ENCODE data around the gene FTSJ1.
"Not testable (repeated sequence)": the region's sequence is repeated elsewhere in the genome, so short reads cannot be mapped to it uniquely, and the experiment has no call there.

Gene FTSJ1

GRCh38 chrX:48523682-48524081, 47.7 kb downstream of the FTSJ1 start:
- no peak for DNase-seq (ENCODE audit: low read depth)
- no peak for TF ChIP-seq CTCF (conservative IDR thresholded peaks at IDR 0.05; ENCODE audit: low read length)
- H3K4me3 ChIP-seq (ENCODE audit: low read length), result no peak overlapping the region

DNA sequence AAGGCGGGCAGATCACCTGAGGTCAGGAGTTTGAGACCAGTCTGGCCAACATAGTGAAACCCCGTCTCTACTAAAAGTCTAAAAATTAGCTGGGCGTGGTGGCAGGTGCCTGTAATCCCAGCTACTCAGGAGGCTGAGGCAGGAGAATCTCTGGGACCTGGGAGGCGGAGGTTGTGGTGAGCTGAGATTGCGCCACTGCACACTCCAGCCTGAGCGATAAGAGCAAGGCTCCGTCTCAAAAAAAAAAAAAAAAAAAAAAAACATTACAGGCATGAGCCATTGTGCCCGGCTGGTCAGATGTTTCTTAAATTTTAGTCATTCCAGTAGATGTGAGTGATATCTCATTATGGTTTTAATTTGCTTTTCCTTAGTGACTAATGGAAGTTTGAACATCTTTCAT, 49.9 kb downstream of the FTSJ1 start:
- H3K4me3 ChIP-seq (ENCODE audit: low read length), result not testable (repeated sequence)
- DNase-seq (ENCODE audit: low read depth), result peak; percentile 41

DNA sequence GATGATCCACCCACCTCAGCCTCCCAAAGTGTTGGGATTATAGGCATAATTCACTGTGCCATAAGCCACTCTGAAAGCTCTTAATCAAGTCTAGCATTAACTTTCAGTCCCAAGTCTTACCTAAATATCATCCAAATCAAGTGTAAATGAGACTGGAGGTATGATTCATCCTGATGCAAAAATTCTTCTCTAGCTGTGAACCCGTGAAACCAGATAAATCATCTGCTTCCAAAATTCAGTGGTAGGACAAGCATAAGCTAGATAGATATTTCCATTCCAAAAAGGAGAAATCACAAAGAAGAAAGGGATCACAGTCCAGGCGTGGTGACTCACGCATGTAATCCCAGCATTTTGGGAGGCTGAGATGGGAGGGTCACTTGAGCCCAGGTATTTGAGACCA, 54.7 kb downstream of the FTSJ1 start:
- peak; percentile 35 for DNase-seq (ENCODE audit: low read depth)
- no peak overlapping the region for H3K4me3 ChIP-seq (ENCODE audit: low read length)
- no peak for TF ChIP-seq CTCF (conservative IDR thresholded peaks at IDR 0.05; ENCODE audit: low read length)

GRCh38 chrX:48531358-48531959, 55.5 kb downstream of the FTSJ1 start:
- TF ChIP-seq CTCF (conservative IDR thresholded peaks at IDR 0.05; ENCODE audit: low read length), result no peak
- DNase-seq (ENCODE audit: low read depth), result peak; percentile 81
- H3K4me3 ChIP-seq (ENCODE audit: low read length), result no peak overlapping the region

GRCh38 chrX:48532161-48532560, 56.2 kb downstream of the FTSJ1 start:
- H3K4me3 ChIP-seq (ENCODE audit: low read length), result no peak overlapping the region
- no peak for DNase-seq (ENCODE audit: low read depth)
- TF ChIP-seq CTCF (conservative IDR thresholded peaks at IDR 0.05; ENCODE audit: low read length), result no peak

- no peak for DNase-seq (ENCODE audit: low read depth)
- no peak for TF ChIP-seq CTCF (conservative IDR thresholded peaks at IDR 0.05; ENCODE audit: low read length)
- no peak overlapping the region for H3K4me3 ChIP-seq (ENCODE audit: low read length)
These were observed 57.2 kb downstream of the FTSJ1 start for GRCh38 chrX:48533165-48533564.

Data from AG10803 (cell line).